ENCODE data around the gene CPEB1. TPM values are rescaled to one million over a fixed set of nuclear protein-coding genes. Genes with fewer than 3 reads are reported as not detected.

The CPEB1 gene
- total RNA-seq, 1 donor from 2014 or later = 2.7 TPM

- Mint-ChIP-seq H3K4me3 (ENCODE audit: unreplicated experiment) (no peak overlapping the region), H3K36me3 (ENCODE audit: low read depth) (no peaks in the 10 kb centered on the region), H3K9me3 (ENCODE audit: low read depth) (no peaks in the 10 kb centered on the region), H3K27me3 (ENCODE audit: low read depth) (peaks cover 22% of the 10 kb centered on the region), H3K4me1 (ENCODE audit: low read depth) (no peaks in the 10 kb centered on the region), H3K27ac (ENCODE audit: unreplicated experiment) (no peak overlapping the region)
- no peak for TF ChIP-seq CTCF (IDR thresholded peaks at IDR 0.05)
- DNase-seq (ENCODE audit: low spot score) = no peak
Observed at GRCh38 chr15:82666606-82667005, 19.4 kb upstream of the CPEB1 start.

- H3K4me3 Mint-ChIP-seq (ENCODE audit: unreplicated experiment) = no peak overlapping the region
- peaks cover 33% of the 10 kb centered on the region for H3K27me3 Mint-ChIP-seq (ENCODE audit: low read depth)
- H3K27ac Mint-ChIP-seq (ENCODE audit: unreplicated experiment) = no peak overlapping the region
- no peaks in the 10 kb centered on the region for H3K36me3 Mint-ChIP-seq (ENCODE audit: low read depth)
- no peak for DNase-seq (ENCODE audit: low spot score)
- no peaks in the 10 kb centered on the region for H3K9me3 Mint-ChIP-seq (ENCODE audit: low read depth)
- H3K4me1 Mint-ChIP-seq (ENCODE audit: low read depth) = no peaks in the 10 kb centered on the region
- no peak for TF ChIP-seq CTCF (IDR thresholded peaks at IDR 0.05)
Observed at GRCh38 chr15:82664021-82664420, 16.9 kb upstream of the CPEB1 start.

- no peaks in the 10 kb centered on the region for H3K4me1 Mint-ChIP-seq (ENCODE audit: low read depth)
- no peak overlapping the region for H3K4me3 Mint-ChIP-seq (ENCODE audit: unreplicated experiment)
- TF ChIP-seq CTCF (IDR thresholded peaks at IDR 0.05) = no peak
- peaks cover 34% of the 10 kb centered on the region for H3K27me3 Mint-ChIP-seq (ENCODE audit: low read depth)
- no peaks in the 10 kb centered on the region for H3K9me3 Mint-ChIP-seq (ENCODE audit: low read depth)
- no peak overlapping the region for H3K27ac Mint-ChIP-seq (ENCODE audit: unreplicated experiment)
- no peak for DNase-seq (ENCODE audit: low spot score)
- no peaks in the 10 kb centered on the region for H3K36me3 Mint-ChIP-seq (ENCODE audit: low read depth)
Observed at GRCh38 chr15:82663186-82663600, 16.0 kb upstream of the CPEB1 start.

GRCh38 chr15:82662641-82663040 lies 15.5 kb upstream of the CPEB1 start:
- H3K27ac Mint-ChIP-seq (ENCODE audit: unreplicated experiment) = no peak overlapping the region
- no peaks in the 10 kb centered on the region for H3K36me3 Mint-ChIP-seq (ENCODE audit: low read depth)
- peaks cover 34% of the 10 kb centered on the region for H3K27me3 Mint-ChIP-seq (ENCODE audit: low read depth)
- H3K4me1 Mint-ChIP-seq (ENCODE audit: low read depth) = no peaks in the 10 kb centered on the region
- no peaks in the 10 kb centered on the region for H3K9me3 Mint-ChIP-seq (ENCODE audit: low read depth)
- TF ChIP-seq CTCF (IDR thresholded peaks at IDR 0.05) = no peak
- no peak overlapping the region for H3K4me3 Mint-ChIP-seq (ENCODE audit: unreplicated experiment)
- DNase-seq (ENCODE audit: low spot score) = no peak

GRCh38 chr15:82660378-82660777 lies 13.2 kb upstream of the CPEB1 start:
- Mint-ChIP-seq H3K4me3 (ENCODE audit: unreplicated experiment) (no peak overlapping the region), H3K4me1 (ENCODE audit: low read depth) (no peaks in the 10 kb centered on the region), H3K27me3 (ENCODE audit: low read depth) (peaks cover 29% of the 10 kb centered on the region), H3K27ac (ENCODE audit: unreplicated experiment) (no peak overlapping the region), H3K36me3 (ENCODE audit: low read depth) (no peaks in the 10 kb centered on the region), H3K9me3 (ENCODE audit: low read depth) (no peaks in the 10 kb centered on the region)
- no peak for TF ChIP-seq CTCF (IDR thresholded peaks at IDR 0.05)
- DNase-seq (ENCODE audit: low spot score) = no peak

All from chondrocyte (in vitro differentiated cells).